ENCODE data around the gene DNPEP.

The DNPEP gene

DNA sequence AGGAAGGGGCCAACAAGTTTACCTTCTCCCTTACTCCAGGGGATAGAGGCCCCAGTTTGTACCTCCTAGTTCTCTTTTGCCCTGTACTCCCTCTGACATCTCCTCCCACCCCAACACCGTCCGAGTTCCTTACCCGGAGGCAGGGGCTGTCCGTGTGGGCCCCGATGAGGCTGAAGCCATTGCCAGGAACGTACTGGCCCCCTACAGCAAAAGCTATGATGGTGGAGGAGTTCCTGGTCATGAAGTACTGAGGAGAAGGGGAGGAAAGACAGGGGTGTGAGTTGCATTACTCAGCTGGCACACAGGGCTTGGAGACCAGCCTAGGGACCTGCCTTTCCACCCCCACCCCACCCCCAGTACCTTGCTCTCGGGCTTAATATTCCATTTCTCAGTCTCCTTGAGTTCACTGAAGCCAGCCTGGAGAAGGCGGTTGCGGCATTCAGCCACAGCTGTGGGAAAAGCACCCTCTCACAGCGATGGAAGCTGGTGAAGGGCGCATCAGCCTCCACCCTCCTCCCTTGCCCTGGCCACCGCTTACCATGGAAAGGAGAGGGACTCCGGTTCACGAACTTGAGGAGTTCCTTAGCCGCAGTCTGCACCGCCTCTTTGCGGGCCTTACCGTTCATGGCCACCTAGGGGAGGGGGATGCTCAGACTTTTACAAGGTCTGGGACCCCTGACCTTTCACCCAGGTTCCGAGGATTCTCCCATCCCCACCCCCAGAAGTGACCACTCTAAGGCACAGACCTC, 1.0 kb downstream of the DNPEP start:
- peak overlapping the region; percentile 83 for H3K27ac ChIP-seq
- TF ChIP-seq, protein P1, sequence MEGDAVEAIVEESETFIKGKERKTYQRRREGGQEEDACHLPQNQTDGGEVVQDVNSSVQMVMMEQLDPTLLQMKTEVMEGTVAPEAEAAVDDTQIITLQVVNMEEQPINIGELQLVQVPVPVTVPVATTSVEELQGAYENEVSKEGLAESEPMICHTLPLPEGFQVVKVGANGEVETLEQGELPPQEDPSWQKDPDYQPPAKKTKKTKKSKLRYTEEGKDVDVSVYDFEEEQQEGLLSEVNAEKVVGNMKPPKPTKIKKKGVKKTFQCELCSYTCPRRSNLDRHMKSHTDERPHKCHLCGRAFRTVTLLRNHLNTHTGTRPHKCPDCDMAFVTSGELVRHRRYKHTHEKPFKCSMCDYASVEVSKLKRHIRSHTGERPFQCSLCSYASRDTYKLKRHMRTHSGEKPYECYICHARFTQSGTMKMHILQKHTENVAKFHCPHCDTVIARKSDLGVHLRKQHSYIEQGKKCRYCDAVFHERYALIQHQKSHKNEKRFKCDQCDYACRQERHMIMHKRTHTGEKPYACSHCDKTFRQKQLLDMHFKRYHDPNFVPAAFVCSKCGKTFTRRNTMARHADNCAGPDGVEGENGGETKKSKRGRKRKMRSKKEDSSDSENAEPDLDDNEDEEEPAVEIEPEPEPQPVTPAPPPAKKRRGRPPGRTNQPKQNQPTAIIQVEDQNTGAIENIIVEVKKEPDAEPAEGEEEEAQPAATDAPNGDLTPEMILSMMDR (conservative IDR thresholded peaks at IDR 0.05): no peak
- no peak for TF ChIP-seq ZFX (IDR thresholded peaks at IDR 0.05)

DNA sequence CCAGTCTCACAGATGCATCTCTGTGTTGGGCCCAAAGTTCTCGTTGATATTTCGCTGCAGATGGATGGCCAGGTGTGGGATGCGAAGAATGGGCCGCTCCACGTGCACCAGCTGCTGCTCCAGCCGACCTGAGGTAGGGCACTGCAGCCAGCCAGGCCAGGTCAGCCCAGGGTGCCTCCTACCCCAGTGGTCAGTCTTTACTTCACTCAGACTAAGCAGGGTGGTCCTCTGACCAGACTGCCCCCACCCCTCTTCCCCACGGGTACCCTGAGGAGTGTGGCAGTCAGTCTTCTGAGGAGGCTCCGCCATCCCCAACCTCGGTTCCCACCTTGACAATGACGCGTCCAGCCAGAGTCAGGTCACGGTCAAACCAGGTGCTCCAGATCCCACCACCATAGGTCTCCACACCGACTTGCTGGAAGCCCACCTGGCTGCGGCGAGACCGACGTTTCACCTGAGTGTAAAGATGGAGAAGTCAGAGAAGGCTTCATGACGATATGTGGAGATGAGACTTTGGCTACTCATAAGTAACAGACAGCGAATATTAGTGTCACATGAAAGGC, 1.7 kb downstream of the DNPEP start:
- H3K27ac ChIP-seq: no peak overlapping the region
- TF ChIP-seq, protein P1 (conservative IDR thresholded peaks at IDR 0.05): no peak
- TF ChIP-seq ZFX (IDR thresholded peaks at IDR 0.05): no peak

DNA sequence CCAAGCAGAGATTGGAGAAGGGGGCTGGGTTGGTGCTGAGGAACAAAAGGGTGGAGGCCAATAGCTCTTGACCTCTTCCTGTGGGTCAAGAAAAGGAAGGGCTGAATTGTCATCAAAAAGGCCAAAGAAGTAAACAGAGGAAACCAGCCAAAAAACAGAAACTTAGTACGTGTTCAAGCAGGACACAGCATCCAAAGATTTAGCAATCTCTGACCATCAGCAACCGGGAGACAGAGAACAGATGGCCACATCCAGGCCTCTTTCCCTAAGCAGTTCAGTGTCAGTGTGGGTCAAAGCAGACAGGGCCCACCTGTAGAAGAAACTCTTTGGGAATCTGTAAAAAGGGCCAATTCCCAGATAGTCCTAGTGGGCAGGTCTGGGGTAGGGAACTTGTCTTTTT, 2.9 kb downstream of the DNPEP start:
- TF ChIP-seq, protein P1 (conservative IDR thresholded peaks at IDR 0.05): no peak
- no peak for TF ChIP-seq ZFX (IDR thresholded peaks at IDR 0.05)
- no peak overlapping the region for H3K27ac ChIP-seq

GRCh38 chr2:219384083-219384713, 3.5 kb downstream of the DNPEP start:
- TF ChIP-seq, protein P1 (conservative IDR thresholded peaks at IDR 0.05): no peak

DNA sequence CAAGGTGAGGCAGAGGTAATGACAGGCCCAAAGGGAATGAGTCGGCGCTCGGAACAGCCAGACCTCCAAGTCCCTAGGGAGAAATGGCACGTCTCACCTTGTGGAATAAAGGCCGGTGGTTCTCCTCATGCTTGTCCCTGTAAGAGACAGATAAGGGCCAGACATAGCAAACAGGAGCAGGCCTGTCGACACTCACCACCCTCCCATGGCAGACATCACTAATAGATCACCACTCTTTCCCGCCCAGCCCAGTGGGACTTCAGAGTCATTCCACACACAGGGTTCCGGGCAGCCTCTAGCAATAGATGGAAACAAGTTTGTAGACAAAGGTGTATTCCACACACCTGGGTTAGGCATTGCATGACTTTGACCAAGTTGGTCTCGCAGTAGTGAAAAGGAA, 6.3 kb downstream of the DNPEP start:
- TF ChIP-seq, protein P1 (conservative IDR thresholded peaks at IDR 0.05): no peak
- no peak for TF ChIP-seq ZFX (IDR thresholded peaks at IDR 0.05)
- H3K27ac ChIP-seq: no peak overlapping the region

More at GRCh38 chr2:219384083-219384713, 3.5 kb downstream of the DNPEP start:
- no peak overlapping the region for H3K27ac ChIP-seq

- H3K27ac ChIP-seq: no peak overlapping the region
- no peak for TF ChIP-seq ZFX (IDR thresholded peaks at IDR 0.05)
Observed at GRCh38 chr2:219380926-219381325, 6.8 kb downstream of the DNPEP start.

DNA sequence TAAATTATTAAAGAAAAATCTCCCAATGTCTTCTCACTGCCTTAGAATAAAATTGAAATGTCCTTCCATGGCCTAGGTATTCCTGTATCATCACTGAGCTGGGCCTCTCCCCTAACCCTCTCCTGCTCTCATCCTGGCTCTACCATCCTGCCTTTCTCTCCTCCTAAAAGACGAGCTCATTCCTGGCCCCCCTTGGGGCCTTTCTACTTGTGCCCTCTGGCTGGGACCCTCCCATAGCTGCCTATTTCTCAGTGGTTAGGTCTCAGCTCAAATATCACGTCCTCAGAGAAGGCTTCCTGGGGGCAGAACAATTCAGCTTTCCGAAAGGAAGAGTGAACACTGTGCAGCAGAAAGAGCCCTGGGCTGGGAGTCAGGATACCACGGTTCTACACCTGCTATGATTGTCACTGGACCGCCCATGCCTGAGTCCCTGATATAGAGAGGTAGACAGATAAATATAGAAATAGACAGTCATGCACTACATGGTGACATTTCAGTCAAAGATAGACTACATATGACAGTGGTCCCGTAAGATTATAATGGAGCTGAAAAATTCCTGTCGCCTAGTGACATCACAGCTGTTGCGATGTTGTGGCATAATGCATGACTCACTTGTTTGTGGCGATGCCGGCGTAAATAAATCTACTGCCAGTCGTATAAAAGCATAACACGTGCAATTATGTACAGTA, 9.4 kb downstream of the DNPEP start:
- no peak overlapping the region for H3K27ac ChIP-seq
- TF ChIP-seq ZFX (IDR thresholded peaks at IDR 0.05): no peak
- TF ChIP-seq, protein P1 (conservative IDR thresholded peaks at IDR 0.05): no peak

Data from C4-2B (cell line).